Kidney (tissue), 14 donors: ENCODE data around the gene CDH2. TPM values are rescaled to one million over a fixed set of nuclear protein-coding genes. Genes with fewer than 3 reads are reported as not detected.

Source experiments
- DNase-seq, 5 donors: peaks; one replicate each; pipeline ENCODE4 v3.0.0-alpha.2; 2013 to 2020
- FAIRE-seq: peaks from 2 replicates; lab custom pipeline; 2012; peaks lifted over from hg19 to GRCh38; lab: Jason Lieb, UNC
- H3K27ac ChIP-seq, 2 donors: one replicate each; pipeline ENCODE4 v1.7.0; 2013; ENCODE audit warnings: low read depth in 2 of 2, low read length in 2 of 2, inconsistent platforms in 1 of 2
- H3K27me3 ChIP-seq: one replicate; pipeline ENCODE4 v1.7.1; 2013; ENCODE audit warnings: low read length, inconsistent platforms; ENCODE audit not compliant: control insufficient read depth, insufficient read depth
- H3K36me3 ChIP-seq, 3 donors: one replicate each; pipeline versions ENCODE4 v1.7.0 to v1.7.1; 2013; ENCODE audit warnings: low read length in 3 of 3, control low read depth in 1 of 3, inconsistent platforms in 1 of 3; ENCODE audit not compliant: insufficient read depth in 3 of 3, control insufficient read depth in 2 of 3
- H3K4me1 ChIP-seq, 3 donors: one replicate each; pipeline versions ENCODE4 v1.7.0 to v1.7.1; 2013; ENCODE audit warnings: low read length in 3 of 3, inconsistent platforms in 1 of 3, low read depth in 1 of 3; ENCODE audit not compliant: control insufficient read depth in 2 of 3, insufficient read depth in 2 of 3
- H3K4me3 ChIP-seq, 3 donors: one replicate each; pipeline versions ENCODE4 v1.7.0 to v1.8.1; 2013; ENCODE audit warnings: low read length in 3 of 3, control low read depth in 1 of 3, inconsistent platforms in 1 of 3
- H3K9ac ChIP-seq, 3 donors: one replicate each; pipeline versions ENCODE4 v1.7.0 to v1.7.1; 2013; ENCODE audit warnings: low read length in 3 of 3, control low read depth in 1 of 3, inconsistent platforms in 1 of 3
- H3K9me3 ChIP-seq, 3 donors: one replicate each; pipeline versions ENCODE4 v1.7.0 to v1.7.1; 2013; ENCODE audit warnings: low read length in 3 of 3, control low read depth in 1 of 3, inconsistent platforms in 1 of 3; ENCODE audit not compliant: control insufficient read depth in 2 of 3, insufficient read depth in 1 of 3
- CTCF ChIP-seq: IDR thresholded peaks from 3 replicates; pipeline ENCODE4 v1.5.1; 2012; ENCODE audit warnings: mild to moderate bottlenecking, moderate library complexity, borderline replicate concordance; ENCODE audit not compliant: insufficient read depth; ENCODE audit errors: extremely low read depth
- intact Hi-C: fragments of 100-400 bp; cut with DNase I; formaldehyde crosslinking; loops from one replicate; pipeline ENCODE4 v1.11.1; 2022
- polyA plus RNA-seq: library from polyadenylated mRNA; stranded (reverse); fragments of 350-450 nt; fragmentation: Illumina TruSeq; extraction: RNeasy Lipid Tissue Mini Kit (QIAGEN cat#74804); gene quantifications from one replicate; pipeline ENCODE4 v1.2.3, GENCODE V29; 2014; ENCODE audit warnings: low read depth, low replicate concordance; ENCODE audit not compliant: insufficient read depth
- total RNA-seq: library from RNA; stranded (reverse); fragmentation: NEBNext Ultra II Directional; extraction: Animal tissue kit (Norgen Biotek cat#: 25700); gene quantifications from one replicate; pipeline ENCODE4 v1.2.1, GENCODE V29; 2021
- donor health status: control.
- donor health status: control.
- donor health status: control.
- donor health status: control.
- donor health status: control.
- donor health status: DM: yes; HTN: yes; CAD: no.
- donor health status: Normal renal cell carcinoma (clear cell type).

The CDH2 gene
- total and polyA plus RNA-seq, 2 donors from 2014 or later = 6.3 to 29.6 TPM

- Histone ChIP-seq H3K4me1 (no peaks in the 10 kb centered on the region), H3K27me3 (no peaks in the 10 kb centered on the region), H3K36me3 (no peaks in the 10 kb centered on the region), H3K9me3 (no peaks in the 10 kb centered on the region), H3K4me3 (no peak overlapping the region), H3K27ac (no peak overlapping the region), H3K9ac (no peak overlapping the region)
- intact Hi-C loops = no loop called here
- no peak for FAIRE-seq
- no peak for DNase-seq
- TF ChIP-seq CTCF = no peak
Observed at GRCh38 chr18:27996801-27997272, 180.1 kb downstream of the CDH2 start.

GRCh38 chr18:27995770-27996502 lies 181.0 kb downstream of the CDH2 start:
- no peak overlapping the region for H3K4me3 ChIP-seq
- TF ChIP-seq CTCF = no peak
- intact Hi-C loops = no loop called here

GRCh38 chr18:27994571-27994970 lies 182.4 kb downstream of the CDH2 start:
- no peak for TF ChIP-seq CTCF
- no peak for FAIRE-seq
- no peaks in the 10 kb centered on the region for H3K9me3 ChIP-seq
- no peaks in the 10 kb centered on the region for H3K4me1 ChIP-seq
- no peak overlapping the region for H3K27ac ChIP-seq
- H3K9ac ChIP-seq = no peak overlapping the region
- no peak overlapping the region for H3K4me3 ChIP-seq
- no peaks in the 10 kb centered on the region for H3K36me3 ChIP-seq
- intact Hi-C loops = no loop called here
- DNase-seq = no peak
- no peaks in the 10 kb centered on the region for H3K27me3 ChIP-seq

More at GRCh38 chr18:27995770-27996502, 181.0 kb downstream of the CDH2 start:
- Histone ChIP-seq H3K9me3 (no peaks in the 10 kb centered on the region), H3K36me3 (no peaks in the 10 kb centered on the region), H3K27ac (no peak overlapping the region), H3K27me3 (no peaks in the 10 kb centered on the region), H3K9ac (no peak overlapping the region), H3K4me1 (no peaks in the 10 kb centered on the region)
- DNase-seq (no peak), FAIRE-seq (no peak)
